GM21576 (cell line): Measurements from ENCODE around the gene CPED1.
A peak's percentile ranks its signal among the peaks of the same experiment; 100 is the strongest.
"Not testable (repeated sequence)": the region's sequence is repeated elsewhere in the genome, so short reads cannot be mapped to it uniquely, and the experiment has no call there.

Source experiments
- ATAC-seq: cut with Tn5 transposase; IDR thresholded peaks from one replicate; pipeline ENCODE4 v1.9.1; 2021; ENCODE audit warnings: mild to moderate bottlenecking, moderate library complexity; ENCODE audit not compliant: unreplicated experiment

Gene CPED1

DNA sequence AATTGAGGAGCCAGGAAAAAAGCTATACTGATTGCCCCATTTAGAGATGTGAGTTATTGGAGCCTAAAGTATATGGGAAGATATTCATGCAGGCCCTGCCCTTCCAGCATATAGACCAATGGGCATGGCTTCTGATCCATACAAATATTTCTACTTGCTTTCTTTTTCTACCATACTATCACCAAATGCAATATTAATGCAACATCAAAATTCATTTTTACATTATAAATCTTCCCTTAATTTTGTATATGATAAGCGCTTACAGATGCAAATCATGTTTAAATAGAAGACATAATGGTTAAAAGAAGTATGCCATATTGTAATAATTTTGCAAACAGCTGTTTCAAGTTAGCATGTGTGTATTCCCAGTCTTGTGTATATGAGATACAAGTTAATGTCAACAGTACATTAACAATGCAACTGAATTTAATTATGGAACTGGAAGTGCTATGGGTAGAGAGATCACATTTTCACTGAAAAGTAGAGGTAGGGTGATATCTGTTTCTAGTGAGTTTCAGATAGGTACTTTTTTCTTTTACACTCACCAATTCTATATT, 315.7 kb downstream of the CPED1 start:
- ATAC-seq, result no peak

DNA sequence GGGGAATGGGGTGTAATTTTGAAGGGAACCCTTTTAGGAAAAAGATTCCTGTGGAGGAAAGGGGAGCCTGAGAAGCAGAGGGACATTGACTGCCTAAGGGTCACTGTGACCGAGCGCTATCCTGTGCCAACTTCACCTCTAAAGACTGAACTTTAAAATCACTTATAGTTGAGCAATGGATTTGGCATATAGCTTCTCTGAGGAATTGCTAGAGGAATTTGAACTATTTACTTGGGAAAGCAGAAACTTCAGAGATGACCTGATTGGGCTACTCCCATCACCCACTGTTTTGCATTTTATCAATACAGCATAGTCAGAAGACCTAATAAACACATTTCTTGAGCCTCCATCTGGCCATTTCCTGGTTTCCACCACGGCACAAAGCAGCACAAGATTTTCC, 316.6 kb downstream of the CPED1 start:
- ATAC-seq, result no peak

DNA sequence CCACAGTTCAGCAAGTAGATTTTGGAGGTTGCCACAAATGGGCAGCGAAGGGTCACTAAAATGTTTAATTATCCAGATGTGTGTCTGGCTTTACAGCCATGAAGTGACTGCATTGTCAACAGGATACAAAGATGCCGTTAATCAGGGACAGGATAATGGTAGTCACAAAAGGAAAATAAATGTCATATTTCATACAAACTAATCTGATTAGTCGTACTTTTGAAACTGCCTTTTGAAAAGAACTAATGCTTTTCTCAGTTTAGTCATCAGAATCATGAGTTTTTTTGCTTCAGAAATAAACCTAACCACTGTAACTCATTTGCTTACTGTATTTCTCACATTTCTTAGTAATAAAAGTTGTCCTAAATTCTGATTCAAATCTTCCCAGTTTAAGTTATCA, 318.1 kb downstream of the CPED1 start:
- no peak for ATAC-seq

DNA sequence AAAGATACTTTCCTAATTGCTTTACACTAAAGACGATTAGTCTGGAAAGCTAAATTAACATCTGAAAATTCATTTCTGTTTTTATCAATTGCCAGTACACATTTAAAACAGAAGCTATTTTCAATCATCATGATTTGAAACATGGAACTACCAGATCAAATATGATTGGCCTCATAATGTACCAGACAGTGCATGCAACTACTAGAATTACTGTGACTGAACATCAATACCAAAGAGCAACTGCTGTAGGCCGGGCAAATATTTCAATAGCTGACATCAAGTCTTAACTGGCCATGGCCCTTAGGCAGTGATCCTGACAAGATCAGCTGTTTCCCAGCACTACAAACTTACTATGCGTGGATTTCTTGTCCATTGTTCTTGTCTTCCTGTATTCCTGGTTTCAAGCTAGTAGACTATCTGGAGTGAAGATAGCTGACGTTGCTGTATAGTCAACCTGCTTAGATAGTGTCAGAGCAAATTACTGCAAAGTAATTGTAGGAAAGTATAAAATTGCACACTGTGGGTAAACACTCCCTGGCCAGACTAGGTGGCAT, 318.6 kb downstream of the CPED1 start:
- no peak for ATAC-seq

DNA sequence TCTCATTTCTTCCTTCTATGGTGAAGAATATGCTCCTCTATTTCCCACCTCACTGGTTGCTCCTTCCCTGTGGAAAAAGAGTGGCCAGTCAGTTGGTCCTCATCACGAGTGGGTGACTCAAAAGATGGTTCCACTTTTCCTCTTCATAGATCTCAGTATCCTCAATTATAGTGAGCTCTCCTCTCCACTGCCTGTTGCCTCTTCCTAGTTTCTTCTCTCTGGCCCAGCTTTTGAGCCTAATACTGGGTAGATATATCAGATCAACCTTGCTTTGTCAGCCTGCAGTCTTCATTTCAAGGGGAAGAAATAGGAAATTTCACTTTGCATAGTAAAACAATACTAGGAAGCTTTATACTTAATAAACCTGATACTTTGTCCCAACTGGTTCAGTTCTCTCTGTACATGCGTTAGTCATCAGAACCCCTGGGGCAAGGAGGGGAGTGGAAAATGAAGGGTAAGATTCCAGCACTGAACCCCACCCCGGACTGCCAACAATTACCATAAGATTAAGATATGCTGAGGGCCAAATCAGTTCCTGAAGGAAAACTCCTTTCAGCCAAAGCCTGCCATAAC, 324.8 kb downstream of the CPED1 start:
- ATAC-seq, result no peak

DNA sequence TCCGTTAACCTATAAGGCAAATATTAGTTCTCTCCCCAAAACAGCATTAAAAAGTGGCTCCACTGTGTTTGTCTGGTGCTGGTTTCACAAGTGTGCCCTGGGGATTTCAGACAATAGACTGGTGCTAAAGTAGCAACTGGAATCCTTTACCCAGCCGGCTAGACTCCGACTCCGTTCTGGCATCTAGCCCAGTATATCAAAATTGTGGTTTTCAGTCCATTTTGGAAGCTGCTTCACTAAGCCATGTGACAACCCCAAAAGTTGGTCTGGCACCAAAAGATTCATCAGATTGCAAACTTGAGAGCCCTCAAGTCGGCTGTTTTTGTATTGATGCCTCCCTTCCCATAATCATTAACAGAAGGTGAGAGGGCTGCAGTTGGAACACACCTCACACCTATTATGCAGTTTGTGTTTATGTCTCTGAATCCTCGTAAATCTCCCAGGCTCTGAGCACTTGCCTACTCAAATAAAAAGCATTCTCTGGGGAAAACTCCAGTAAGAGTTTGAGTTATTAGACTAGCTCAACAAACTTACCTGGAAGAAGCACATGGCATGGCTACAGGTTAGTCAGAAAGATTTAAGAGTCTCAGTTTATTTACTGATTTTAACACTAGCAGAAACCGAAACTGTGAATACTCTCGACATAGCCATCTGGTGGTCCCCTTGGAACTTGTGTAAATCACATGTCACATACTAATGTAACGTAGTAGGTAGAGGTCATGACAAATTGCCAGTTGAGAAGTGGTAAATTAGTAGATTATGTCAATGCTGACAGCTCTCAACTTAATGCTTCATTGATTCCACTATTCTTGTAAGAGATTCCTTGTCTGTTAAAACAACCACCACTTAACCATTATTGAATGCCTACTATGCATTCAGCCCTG, 325.5 kb downstream of the CPED1 start:
- peak; percentile 91 for ATAC-seq

DNA sequence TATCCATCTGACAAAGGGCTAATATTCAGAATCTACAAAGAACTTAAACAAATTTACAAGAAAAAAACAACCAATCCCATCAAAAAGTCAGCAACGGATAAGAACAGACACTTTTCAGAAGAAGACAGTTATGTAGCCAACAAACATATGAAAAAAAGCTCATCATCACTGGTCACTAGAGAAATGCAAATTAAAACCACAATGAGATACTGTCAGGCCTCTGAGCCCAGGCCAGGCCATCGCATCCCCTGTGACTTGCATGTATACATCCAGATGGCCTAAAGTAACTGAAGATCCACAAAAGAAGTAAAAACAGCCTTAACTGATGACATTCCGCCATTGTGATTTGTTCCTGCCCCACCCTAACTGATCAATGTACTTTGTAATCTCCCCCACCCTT, 326.7 kb downstream of the CPED1 start:
- ATAC-seq, result not testable (repeated sequence)

DNA sequence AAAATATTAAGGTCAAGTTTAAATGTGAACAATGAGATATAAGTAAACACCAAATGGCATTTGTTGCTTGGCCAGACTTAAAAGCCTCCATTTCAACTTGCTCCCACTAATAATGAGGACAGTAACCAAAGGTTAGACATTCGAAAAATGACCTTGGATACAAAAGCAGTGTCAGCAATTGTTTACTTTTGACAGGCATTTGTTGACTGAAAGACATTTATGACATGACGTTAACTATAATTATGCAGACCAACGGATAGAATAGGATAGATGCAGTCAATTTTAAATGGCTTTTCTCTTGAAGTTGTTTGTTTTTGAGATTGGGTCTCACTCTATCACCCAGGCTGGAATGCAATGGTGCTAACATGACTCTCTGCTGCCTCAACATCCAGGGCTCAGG, 333.9 kb downstream of the CPED1 start:
- no peak for ATAC-seq

DNA sequence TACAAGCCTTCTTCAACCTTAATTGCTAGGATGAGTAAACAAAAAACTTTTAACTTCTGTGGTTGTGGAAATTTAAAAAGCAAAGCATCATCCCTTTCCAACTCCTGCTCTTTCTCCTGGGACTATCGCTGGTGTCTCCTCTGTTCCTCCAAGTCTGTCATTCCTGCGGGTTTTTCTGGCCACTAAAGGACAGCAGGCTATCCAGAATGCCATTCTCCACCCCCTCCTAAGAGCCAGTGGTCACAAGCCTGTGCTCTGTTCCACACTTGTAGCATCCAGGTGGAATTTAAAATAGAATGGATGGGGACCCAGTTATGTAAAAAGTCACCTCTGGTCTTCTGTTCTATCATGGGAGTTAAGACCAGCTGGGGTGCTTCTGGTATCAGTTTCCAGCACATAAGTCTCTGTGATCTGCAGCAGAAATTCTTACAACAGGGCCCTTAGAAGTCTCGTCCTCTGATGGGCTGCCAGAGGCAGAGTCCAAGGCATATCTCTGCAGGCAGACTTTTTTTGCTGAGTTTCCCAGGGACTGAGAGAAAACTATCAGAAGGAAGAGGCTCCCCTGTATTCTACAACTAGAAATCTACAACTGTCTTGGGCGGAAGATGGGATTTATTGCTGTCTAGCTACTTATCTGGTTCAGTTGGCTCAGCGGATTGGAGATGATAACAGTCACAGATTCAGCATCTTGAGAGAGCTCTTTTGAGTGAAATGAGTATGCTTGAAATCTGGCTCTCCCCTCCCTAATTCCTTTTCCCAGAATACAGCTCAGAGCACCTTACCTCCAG, 335.2 kb downstream of the CPED1 start:
- no peak for ATAC-seq

DNA sequence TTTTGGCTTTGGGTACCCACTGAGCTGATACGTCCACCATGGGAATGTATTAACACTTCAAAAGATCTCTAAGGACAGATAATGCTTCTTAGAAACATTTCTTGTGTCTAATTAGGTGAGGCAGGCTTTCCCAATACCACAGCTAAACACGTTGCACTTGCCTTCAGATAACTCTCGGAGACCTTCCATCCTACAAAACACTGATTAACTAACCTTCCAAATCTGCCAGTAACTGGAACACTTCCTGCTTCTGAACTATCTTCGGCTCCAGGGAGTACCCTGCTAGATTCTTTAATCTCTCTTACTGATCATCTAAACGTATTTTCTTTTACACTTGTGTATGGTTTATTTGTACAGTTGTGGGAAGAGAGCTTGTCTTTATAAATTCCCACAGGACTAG, 339.2 kb downstream of the CPED1 start:
- ATAC-seq, result no peak

DNA sequence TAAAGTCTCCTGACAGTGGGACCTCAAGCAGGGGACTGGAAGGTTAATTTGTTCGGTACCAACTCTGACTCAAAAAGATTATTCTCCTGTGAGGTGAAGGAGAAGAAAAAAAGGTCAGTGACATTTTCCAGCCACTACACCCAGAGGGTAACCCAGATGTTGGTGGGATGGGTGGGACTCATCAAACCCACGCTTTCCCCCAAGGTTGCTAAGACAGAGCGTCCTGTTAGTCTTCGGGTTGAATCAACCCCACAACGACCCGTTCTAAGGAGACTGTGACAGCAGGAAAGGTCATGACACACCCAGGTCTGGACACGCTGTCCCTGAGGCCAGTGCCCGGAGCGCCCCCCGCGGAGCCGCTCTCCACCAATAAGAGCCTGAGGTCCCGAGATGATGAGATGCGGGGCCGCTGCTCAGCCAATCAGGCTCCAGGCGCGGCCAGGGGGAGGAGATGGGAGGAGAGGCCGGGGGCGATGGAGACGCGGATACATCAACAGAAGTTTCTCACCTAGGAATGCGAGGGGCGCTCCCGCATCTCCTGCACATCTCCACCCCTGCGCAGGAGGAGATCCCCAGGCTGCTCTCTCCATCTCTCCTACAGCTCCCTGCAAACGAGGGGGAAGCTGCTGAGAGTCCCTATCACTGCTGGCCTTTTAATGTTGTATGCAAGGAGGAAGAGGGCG, 340.1 kb downstream of the CPED1 start, which contains the start of gene WNT16:
TSS of gene WNT16 (plus strand) at position 493 of the 683 bp plus-strand sequence. CDS start 293 bp downstream, outside the sequence.
- ATAC-seq, result no peak

DNA sequence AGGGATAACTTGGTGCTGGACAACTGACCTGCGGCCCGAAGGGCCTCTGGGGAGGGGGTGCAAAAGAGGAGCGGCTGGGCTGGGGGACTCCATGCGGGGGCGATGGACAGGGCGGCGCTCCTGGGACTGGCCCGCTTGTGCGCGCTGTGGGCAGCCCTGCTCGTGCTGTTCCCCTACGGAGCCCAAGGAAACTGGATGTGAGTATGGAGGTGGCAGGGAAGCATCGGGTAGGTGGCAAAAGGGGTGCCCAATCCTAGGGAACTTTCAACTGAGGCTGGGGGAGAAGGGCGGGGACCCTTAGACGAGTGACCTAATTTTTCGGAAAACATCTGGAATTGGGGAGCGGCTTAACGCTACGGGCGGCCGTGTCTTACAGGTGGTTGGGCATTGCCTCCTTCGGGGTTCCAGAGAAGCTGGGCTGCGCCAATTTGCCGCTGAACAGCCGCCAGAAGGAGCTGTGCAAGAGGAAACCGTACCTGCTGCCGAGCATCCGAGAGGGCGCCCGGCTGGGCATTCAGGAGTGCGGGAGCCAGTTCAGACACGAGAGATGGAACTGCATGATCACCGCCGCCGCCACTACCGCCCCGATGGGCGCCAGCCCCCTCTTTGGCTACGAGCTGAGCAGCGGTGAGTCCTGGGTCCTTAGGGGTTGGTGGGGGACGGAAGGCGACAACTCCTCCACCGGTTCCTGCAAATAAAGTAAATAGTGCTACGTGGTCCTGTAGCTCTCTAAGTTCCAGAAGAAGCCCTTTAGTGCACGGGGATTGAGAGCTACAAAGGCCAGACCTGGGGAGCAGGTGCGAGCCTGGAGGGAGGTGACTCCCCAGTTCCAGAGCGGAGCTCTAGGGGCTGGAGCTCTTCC, 340.9 kb downstream of the CPED1 start:
- peak; percentile 53 for ATAC-seq

DNA sequence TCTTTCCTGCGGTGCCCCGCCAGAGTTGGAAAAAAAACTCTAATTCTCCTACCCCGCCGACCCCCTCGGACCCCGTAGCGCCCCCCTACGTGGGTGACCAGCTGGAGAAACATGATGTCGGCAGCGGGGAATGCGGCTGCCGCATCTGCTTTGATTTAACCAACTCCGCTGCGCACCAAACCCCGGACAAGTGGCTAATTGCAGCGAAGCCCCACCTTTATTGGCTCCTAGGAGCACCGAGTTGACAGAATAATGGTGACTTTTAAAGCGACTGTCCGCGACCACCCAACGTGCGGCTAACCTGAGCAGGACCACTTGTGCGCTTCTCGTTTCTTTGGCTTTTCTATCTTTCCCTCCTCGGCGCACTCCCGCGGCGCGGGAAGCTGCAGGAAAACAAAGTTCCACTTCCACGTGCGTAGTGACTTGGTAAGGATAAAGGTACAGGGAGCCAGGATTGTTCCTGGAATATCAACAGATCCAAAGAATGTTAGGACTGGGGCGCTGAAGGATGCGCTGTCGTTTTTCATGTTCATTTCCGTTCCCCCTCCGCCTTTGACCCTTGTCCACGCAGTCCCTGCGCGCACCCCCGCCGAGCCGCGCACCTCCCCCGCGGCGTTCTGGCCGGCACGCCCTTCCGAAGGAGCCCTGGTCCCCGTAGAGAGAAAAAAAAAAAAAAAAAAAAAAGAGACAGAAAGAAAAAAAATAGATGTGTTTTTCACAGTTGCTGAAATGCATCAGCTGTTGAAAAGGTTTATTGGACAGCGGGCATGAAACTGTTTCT, 341.7 kb downstream of the CPED1 start:
- ATAC-seq, result peak; percentile 31

DNA sequence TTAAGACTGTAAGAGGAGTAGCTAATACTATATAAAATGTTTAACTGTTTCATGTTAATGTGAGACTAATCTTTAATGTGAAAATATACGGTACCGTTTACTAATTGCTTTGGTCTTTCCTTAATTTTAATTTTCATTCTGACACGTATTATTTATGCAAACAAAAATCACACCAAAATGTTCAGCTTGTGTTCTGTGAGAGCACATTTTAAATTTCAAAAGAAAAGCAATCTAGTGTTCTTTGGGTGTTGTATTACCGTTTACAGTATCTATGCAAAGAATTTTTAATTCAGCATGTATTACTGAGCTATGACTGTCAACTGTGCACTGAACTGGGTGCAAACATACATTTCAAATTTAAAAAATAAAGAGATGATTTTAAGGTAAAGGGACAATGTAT, 342.5 kb downstream of the CPED1 start:
- ATAC-seq, result no peak

DNA sequence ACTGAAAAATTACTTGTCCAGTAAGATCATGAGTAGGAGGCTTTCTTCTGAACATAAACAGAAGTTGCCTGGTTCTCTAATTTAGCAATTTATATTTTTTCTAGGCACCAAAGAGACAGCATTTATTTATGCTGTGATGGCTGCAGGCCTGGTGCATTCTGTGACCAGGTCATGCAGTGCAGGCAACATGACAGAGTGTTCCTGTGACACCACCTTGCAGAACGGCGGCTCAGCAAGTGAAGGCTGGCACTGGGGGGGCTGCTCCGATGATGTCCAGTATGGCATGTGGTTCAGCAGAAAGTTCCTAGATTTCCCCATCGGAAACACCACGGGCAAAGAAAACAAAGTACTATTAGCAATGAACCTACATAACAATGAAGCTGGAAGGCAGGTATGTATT, 343.1 kb downstream of the CPED1 start:
- ATAC-seq, result no peak

DNA sequence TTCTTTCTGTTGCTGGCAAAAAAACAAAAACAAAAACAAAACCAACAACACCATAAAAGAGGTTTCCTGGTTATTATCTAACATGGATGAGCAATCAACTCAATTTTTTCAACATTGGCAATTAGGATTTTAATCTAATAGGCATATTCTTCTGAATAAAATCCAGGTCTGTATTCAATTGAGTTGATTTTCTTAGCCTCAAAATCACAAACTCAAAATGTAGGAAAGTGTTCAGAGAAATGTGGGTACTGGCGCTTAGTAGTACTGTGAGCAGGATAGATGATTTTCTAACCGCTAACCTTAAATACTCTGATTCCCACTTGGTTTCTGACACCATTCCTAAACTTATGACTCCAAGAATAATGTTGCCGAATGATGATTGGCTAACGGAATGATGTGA, 345.9 kb downstream of the CPED1 start:
- no peak for ATAC-seq

DNA sequence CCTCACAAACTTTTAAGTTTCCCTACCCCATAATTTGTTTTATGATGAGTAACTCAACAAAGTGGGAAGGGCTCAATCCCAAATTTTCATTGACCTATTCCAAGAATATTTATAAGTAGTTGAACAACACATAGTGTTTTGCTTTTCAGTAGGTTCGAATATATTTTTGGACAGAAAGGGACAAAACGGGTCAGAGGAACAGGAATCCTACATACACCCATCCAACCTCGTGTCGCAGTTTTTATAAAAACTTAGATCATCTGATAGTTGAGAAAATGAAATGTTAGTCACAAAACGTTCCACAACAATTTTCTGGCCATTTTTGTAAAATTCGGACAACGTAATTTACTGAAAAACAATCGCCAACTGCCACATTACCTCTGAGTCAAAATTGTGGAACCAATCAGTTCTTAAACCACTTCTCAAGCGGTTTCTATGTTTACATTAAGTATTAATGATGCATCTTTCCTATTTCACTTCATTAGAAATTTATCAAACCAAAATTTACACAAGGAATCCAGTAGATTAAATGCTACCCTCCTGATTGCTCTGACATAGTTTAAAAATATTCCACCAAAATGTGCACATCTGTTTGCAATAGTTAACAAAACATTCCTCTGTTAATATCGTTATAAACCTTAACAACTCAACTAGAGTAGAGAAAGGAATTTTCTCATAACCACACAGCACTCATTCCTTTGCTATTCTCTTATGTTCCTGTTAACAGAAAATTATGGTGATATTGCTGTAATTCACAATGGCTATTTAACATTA, 346.6 kb downstream of the CPED1 start:
- ATAC-seq, result no peak

DNA sequence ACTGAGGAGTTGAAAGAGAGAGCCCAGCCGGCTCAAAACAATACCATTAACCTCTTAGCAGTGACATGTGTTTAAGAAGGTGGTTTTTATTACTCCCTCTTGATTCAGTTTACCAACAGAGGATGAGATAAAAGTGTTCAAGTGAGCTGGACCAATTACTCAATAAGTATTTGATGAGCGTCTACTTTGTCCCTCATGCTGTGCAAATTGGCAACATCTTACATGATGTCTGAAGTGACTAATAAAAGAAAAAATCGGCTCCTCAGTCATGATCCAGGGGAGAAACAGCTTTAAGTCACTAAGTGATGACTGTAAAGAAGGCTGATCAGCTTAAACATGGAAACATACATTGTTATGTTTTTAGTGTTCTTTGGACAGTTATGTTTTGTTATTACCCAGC, 348.1 kb downstream of the CPED1 start:
- no peak for ATAC-seq
